GM04503 (cell line): ENCODE data around the gene SH2B3.

Experiments used
- DNase-seq: peaks from one replicate; pipeline ENCODE4 v3.0.0-alpha.2; 2012; ENCODE audit warnings: low read depth

SH2B3 gene

GRCh38 chr12:111462210-111462769, 56.6 kb downstream of the SH2B3 start:
- DNase-seq: peak; percentile 81

GRCh38 chr12:111467092-111467856, 61.6 kb downstream of the SH2B3 start:
- DNase-seq: peak; percentile 39

- DNase-seq: peak; percentile 64
Measured at GRCh38 chr12:111467857-111468241, 62.1 kb downstream of the SH2B3 start.

GRCh38 chr12:111469401-111469800, 63.7 kb downstream of the SH2B3 start:
- no peak for DNase-seq

GRCh38 chr12:111471236-111471635, 65.5 kb downstream of the SH2B3 start:
- no peak for DNase-seq

- DNase-seq: no peak
Measured at GRCh38 chr12:111482462-111482861, 76.7 kb downstream of the SH2B3 start.

GRCh38 chr12:111488271-111488670, 82.5 kb downstream of the SH2B3 start:
- DNase-seq: no peak

GRCh38 chr12:111488798-111489197, 83.1 kb downstream of the SH2B3 start:
- no peak for DNase-seq

- peak; percentile 16 for DNase-seq
Measured at GRCh38 chr12:111492979-111493378, 87.3 kb downstream of the SH2B3 start.

GRCh38 chr12:111494676-111495075, 89.0 kb downstream of the SH2B3 start:
- DNase-seq: no peak
